ENCODE results near the gene M6PR.

GRCh38 chr12:8941691-8942478 is 7.6 kb downstream of the M6PR start:
- TF ChIP-seq POLR2A (IDR thresholded peaks at IDR 0.05): no peak
- TF ChIP-seq POLR2AphosphoS5 (IDR thresholded peaks at IDR 0.05; ENCODE audit: insufficient read depth in 1 of 2, low read depth in 1 of 2): no peak

Data from vagina (tissue), 2 donors.